Uterus (tissue), 2 donors: ENCODE data around the gene RAD9A.

ENCODE experiments used
- CTCF ChIP-seq, 4 experiments: fragments of 200-600 bp in 2 of 4; fragments of 450-650 bp in 2 of 4; sonication (generic) in 2 of 4; IDR thresholded peaks; one replicate each; pipeline ENCODE4 v1.5.1; 2016 to 2019; ENCODE audit warnings: antibody characterized with exemption in 4 of 4, mild to moderate bottlenecking in 2 of 4, moderate library complexity in 1 of 4
- POLR2A ChIP-seq, 2 donors: fragments of 450-650 bp; IDR thresholded peaks; one replicate each; pipeline ENCODE4 v1.6.1; 2016; ENCODE audit warnings: antibody characterized with exemption in 2 of 2, mild to moderate bottlenecking in 1 of 2, moderate library complexity in 1 of 2

- TF ChIP-seq CTCF (IDR thresholded peaks at IDR 0.05) = no peak
- TF ChIP-seq POLR2A (IDR thresholded peaks at IDR 0.05) = no peak
These were observed 26.7 kb upstream of the RAD9A start for GRCh38 chr11:67364783-67365722.
